Neuron (in vitro differentiated cells): ENCODE results near the gene CD300LG.

Experiments
- H2AFZ ChIP-seq: one replicate; pipeline ENCODE4 v1.6.1; 2013; ENCODE audit warnings: low read depth, mild to moderate bottlenecking, inconsistent platforms, low read length, moderate library complexity
- H3K27me3 ChIP-seq: one replicate; pipeline ENCODE4 v1.6.1; 2013; ENCODE audit warnings: low read length; ENCODE audit not compliant: insufficient read depth
- H3K36me3 ChIP-seq: one replicate; pipeline ENCODE4 v1.6.1; 2013; ENCODE audit warnings: low read length; ENCODE audit not compliant: insufficient read depth
- H3K4me1 ChIP-seq: one replicate; pipeline ENCODE4 v1.6.1; 2013; ENCODE audit warnings: low read length; ENCODE audit not compliant: insufficient read depth
- H3K4me3 ChIP-seq: 2 replicates; pipeline ENCODE4 v1.5.1; 2013; ENCODE audit warnings: mild to moderate bottlenecking, low read length, moderate library complexity
- H3K9me3 ChIP-seq: one replicate; pipeline ENCODE4 v1.6.1; 2013; ENCODE audit warnings: low read length

Gene CD300LG

DNA sequence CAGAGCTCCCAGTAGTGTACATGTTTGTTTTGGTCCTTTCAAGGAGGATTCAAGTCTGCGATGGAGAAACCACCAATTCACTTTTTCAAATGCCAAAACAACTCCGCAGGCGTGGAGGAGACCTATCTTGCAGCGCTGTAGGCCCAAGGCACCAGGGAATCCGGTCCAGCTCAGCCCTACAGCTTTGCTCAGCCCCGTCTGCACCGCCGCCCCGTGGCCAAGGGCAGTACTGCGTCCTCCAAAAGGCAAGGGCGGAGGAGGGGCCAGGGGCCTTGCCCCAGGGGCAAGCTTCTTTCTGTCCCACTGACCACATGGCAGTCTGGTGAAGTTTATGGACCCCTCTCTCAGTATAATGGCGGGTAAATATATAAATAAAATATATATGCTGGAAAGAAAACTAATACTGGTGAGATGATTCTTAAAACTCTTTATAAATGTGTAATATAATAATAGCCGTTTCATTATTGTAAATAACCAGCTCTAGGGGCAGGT, 709 bp upstream of the CD300LG start:
- no peaks in the 10 kb centered on the region for H3K9me3 ChIP-seq
- no peak overlapping the region for H2AFZ ChIP-seq
- H3K4me3 ChIP-seq: no peak overlapping the region
- no peaks in the 10 kb centered on the region for H3K4me1 ChIP-seq
- peaks cover 3% of the 10 kb centered on the region for H3K27me3 ChIP-seq
- H3K36me3 ChIP-seq: no peaks in the 10 kb centered on the region

DNA sequence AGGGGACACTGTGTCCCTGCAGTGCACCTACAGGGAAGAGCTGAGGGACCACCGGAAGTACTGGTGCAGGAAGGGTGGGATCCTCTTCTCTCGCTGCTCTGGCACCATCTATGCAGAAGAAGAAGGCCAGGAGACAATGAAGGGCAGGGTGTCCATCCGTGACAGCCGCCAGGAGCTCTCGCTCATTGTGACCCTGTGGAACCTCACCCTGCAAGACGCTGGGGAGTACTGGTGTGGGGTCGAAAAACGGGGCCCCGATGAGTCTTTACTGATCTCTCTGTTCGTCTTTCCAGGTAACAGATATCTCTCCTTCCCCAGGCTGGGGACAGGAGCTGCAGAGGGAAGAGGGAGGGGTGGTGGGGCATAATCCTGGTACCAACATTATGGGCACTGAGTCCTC, 1.6 kb downstream of the CD300LG start:
- no peaks in the 10 kb centered on the region for H3K4me1 ChIP-seq
- no peaks in the 10 kb centered on the region for H3K27me3 ChIP-seq
- H3K9me3 ChIP-seq: no peaks in the 10 kb centered on the region
- H2AFZ ChIP-seq: no peak overlapping the region
- no peak overlapping the region for H3K4me3 ChIP-seq
- no peaks in the 10 kb centered on the region for H3K36me3 ChIP-seq

DNA sequence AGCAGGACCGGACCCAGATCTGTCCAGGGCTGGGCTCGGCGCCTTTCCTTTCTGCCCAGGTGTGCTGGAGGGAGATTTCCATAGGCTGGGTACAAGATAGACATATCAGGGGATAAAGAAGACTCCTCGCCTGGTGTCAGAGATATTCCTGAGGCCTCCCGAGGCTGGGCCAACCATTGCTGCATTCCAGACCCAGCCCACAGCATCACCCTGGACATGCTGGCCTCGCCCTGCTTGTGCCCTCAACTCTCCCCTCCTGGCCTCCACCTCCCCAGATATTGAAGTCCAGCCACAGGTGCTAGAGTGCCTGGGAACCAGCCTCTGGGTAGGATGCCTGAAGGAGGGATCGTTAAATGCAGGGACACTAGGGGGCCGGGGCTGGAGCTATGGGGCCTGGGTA, 2.1 kb downstream of the CD300LG start:
- H2AFZ ChIP-seq: no peak overlapping the region
- H3K36me3 ChIP-seq: no peaks in the 10 kb centered on the region
- H3K27me3 ChIP-seq: no peaks in the 10 kb centered on the region
- H3K9me3 ChIP-seq: no peaks in the 10 kb centered on the region
- H3K4me3 ChIP-seq: no peak overlapping the region
- H3K4me1 ChIP-seq: no peaks in the 10 kb centered on the region

DNA sequence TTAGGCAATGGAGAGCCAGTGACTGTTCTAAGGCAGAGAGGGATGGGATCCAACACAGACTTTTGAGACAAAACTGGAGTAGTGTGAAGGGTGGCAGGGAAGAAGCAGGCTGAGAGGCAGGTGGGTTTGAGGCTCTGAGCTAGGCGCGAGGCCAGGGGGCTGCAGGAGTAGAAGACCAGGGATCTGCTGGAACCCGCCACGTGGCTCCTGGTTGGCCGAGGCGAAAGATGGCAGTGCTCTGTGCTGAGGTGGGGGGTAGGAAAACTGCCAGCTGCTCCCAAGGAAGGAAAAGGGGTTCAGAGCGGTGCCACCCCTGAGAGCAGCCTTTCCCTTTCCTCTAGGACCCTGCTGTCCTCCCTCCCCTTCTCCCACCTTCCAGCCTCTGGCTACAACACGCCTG, 5.6 kb downstream of the CD300LG start:
- Histone ChIP-seq H3K27me3 (peaks cover 7% of the 10 kb centered on the region), H2AFZ (no peak overlapping the region)

DNA sequence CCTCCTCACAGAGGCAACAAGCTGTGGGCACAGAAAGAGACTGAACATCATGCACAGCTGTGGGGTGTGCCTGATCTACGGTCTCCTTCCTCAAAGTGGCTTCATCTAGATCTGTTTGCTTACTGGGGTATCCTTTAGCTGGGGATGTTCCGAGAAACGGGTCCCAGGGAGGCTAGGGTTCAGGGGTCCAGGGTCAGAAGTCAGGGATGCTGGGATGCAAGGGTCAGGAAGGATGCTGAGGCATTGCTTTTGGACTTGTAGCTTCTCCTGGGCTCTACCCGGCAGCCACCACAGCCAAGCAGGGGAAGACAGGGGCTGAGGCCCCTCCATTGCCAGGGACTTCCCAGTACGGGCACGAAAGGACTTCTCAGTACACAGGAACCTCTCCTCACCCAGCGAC, 6.6 kb downstream of the CD300LG start:
- no peak overlapping the region for H3K4me3 ChIP-seq
- no peaks in the 10 kb centered on the region for H3K9me3 ChIP-seq
- H2AFZ ChIP-seq: no peak overlapping the region
- no peaks in the 10 kb centered on the region for H3K36me3 ChIP-seq
- peaks cover 7% of the 10 kb centered on the region for H3K27me3 ChIP-seq
- peaks cover 4% of the 10 kb centered on the region for H3K4me1 ChIP-seq

More for the DNA sequence above, 5.6 kb downstream of the CD300LG start:
- H3K36me3 ChIP-seq: no peaks in the 10 kb centered on the region
- H3K9me3 ChIP-seq: no peaks in the 10 kb centered on the region
- H3K4me3 ChIP-seq: no peak overlapping the region
- H3K4me1 ChIP-seq: no peaks in the 10 kb centered on the region

DNA sequence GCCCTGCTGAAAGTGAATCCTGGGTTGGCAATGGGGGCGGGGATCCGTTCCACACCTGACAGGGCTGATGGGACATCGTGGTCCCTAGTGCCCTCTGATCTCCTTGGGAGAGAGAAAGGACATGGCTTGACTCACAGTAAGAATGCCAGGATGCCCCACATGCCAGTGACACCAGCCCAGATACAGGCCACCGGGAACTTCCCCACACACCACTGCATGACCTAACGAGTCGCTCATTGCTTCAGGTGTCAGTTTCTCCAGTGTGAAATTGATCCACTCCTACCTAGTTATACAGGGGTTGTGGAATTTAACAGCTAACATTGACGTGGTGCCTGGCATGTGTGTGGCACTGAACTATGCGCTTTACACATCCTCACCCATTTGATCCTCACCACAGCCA, 7.5 kb downstream of the CD300LG start:
- H3K4me1 ChIP-seq: peaks cover 4% of the 10 kb centered on the region
- peaks cover 10% of the 10 kb centered on the region for H3K27me3 ChIP-seq
- H3K36me3 ChIP-seq: no peaks in the 10 kb centered on the region
- no peak overlapping the region for H2AFZ ChIP-seq
- no peaks in the 10 kb centered on the region for H3K9me3 ChIP-seq
- H3K4me3 ChIP-seq: no peak overlapping the region

DNA sequence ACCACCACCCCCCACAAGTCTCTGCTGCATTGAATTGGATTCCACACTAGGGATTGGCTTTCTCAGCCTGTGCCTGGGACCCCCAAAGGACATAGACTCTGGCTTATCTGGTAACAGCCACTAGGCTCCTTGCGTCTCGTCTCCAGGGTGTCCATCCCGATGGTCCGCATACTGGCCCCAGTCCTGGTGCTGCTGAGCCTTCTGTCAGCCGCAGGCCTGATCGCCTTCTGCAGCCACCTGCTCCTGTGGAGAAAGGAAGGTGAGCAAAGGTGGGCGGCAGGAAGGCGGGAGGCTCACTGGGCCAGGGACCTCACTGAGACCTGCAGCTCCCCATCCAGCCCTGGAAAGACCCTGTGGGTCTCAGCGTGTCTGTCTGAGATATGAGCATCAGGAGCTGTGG, 8.1 kb downstream of the CD300LG start:
- no peaks in the 10 kb centered on the region for H3K36me3 ChIP-seq
- peaks cover 11% of the 10 kb centered on the region for H3K27me3 ChIP-seq

DNA sequence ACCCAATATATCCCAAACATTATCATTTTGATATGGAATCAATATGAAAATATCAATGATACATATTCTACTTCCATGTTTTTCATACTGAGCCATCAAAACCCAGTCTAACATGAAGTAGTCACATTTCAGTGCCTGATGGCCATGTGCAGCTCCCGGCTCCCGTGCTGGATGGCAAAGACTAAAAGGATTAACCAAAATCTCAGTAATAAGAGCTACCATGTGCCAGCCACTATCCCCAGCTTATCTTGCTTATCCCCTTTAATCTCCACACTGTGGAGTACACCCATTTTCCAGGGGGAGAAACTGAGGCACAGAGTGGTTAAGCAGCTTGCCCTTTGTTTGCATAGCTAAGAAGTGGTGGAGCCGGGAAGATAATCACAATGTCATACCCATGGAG, 9.2 kb downstream of the CD300LG start:
- Histone ChIP-seq H3K27me3 (peaks cover 11% of the 10 kb centered on the region), H3K36me3 (no peaks in the 10 kb centered on the region), H3K4me3 (no peak overlapping the region), H3K9me3 (no peaks in the 10 kb centered on the region), H2AFZ (no peak overlapping the region), H3K4me1 (peaks cover 4% of the 10 kb centered on the region)

More for the DNA sequence above, 8.1 kb downstream of the CD300LG start:
- Histone ChIP-seq H3K9me3 (no peaks in the 10 kb centered on the region), H3K4me1 (peaks cover 4% of the 10 kb centered on the region), H2AFZ (no peak overlapping the region), H3K4me3 (no peak overlapping the region)

DNA sequence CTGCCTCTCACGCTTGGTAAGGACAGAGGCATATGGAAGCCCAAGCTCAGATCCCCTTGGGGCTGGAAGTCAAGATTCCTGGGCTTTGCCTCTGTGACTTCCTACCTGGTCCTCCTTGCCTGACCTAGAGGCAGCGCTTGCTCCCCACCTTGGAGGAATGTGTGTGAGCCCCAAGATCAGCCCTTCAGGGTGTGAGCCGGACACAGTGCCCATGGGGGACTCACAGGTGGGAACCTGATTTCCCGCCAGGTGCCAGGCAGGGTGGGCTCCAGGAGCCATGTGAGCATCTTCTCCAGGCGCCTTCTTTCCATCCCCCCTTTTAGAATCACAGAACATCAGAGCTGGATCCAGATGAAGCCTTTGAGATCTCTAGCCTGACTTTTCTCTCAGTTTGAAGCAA, 10.2 kb downstream of the CD300LG start:
- Histone ChIP-seq H3K36me3 (no peaks in the 10 kb centered on the region), H3K4me1 (peaks cover 4% of the 10 kb centered on the region), H3K27me3 (peaks cover 11% of the 10 kb centered on the region), H2AFZ (no peak overlapping the region), H3K9me3 (no peaks in the 10 kb centered on the region), H3K4me3 (no peak overlapping the region)

DNA sequence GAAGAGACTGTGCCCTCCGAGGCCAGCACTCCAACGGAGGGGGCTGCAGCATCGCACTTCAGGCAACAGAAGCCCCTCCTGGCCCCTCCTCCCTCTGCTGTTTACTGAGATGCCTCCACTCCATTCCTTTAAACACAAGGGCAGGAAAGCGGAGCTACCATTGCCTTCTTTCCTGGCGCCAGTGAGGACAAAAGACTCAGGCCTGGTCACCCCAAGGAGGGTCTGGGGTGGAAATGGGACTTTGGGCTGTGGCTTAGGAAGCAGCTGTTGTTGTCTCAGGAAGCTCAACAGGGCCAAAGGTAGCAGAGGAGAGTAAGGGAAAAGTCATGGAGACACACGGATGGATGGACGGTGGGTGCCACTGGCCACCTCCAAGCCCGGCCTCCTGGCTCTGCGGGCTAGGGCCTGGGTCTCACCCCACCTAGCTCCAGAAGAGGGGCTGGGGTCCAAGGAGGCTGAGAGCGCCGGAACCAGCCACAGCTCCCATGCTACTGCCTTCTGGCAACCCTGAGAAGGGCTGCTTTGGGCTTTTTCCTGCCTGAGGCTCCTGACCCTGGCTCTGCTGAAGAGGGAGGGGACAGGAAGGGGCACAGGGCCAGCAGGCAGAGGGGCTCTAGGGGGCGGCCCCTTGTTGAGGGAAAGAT, 11.1 kb downstream of the CD300LG start:
- Histone ChIP-seq H3K4me1 (peaks cover 4% of the 10 kb centered on the region), H2AFZ (no peak overlapping the region), H3K4me3 (no peak overlapping the region), H3K36me3 (no peaks in the 10 kb centered on the region), H3K9me3 (no peaks in the 10 kb centered on the region), H3K27me3 (peaks cover 11% of the 10 kb centered on the region)

DNA sequence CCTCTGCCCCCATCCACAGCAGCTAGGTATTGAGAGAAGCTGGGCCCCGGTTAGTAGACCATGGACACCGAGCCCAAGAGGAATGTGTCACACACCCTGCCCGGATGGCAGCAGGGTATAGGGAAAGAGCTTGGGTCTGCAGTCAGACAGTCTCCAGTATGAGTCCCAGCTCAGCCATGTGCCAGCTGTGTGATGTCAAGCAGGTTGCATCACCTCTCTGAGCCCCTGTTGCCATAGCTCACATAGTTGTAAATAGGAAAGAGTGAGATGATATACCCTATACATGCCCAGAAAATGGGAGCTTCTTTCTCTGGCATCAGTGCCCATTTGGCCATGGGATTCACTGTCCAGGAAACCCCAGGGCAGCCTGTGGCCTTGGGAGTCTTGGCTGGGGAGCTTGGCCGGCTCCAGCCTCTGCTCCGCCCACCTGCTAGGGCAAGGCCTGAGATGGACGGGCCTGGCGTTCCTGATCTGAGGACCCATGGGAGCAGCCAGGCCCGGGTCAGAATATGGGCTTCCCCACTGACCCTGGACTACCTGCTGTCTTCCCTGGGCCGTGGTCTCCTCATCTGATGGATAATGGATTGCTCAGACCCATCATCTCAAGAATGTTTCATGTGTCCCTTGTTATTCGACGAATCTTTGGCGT, 13.2 kb downstream of the CD300LG start:
- Histone ChIP-seq H2AFZ (no peak overlapping the region), H3K36me3 (no peaks in the 10 kb centered on the region), H3K9me3 (no peaks in the 10 kb centered on the region), H3K4me1 (peaks cover 15% of the 10 kb centered on the region), H3K27me3 (peaks cover 4% of the 10 kb centered on the region), H3K4me3 (no peak overlapping the region)

DNA sequence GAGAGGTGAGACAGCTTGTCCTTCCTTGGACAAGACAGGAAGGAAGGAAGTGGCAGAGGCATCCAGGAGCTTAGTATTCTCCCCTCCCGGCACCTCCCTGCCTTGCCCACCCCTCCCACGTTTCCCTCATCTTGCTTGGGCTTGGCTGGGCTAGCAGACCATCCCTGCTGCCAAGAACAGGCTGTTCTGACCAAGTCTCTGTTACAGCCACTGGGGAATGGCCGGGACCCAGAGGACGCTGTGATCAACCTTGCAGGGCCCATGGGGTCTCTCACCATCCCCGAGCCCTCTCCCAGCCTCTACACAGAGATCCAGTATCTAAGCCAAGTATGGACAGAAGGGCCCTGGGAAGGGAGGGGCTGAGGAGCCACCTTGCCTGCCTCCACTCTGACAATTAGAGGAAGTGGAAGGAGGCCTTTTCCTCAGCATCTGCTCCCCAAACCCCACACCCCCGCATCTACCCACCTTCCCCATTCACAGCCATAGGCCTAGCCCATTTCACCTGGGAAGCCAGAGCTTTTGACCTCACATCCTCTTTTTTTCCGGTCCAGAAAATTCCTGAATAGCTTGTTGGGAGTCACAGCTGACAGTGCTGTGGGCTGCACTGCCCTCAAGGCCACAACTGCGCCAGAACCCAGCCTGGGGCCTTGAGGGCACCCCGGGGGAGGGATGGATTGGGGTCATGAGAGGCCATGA, 14.1 kb downstream of the CD300LG start:
- no peak overlapping the region for H3K4me3 ChIP-seq
- H2AFZ ChIP-seq: no peak overlapping the region
- H3K9me3 ChIP-seq: no peaks in the 10 kb centered on the region
- peaks cover 4% of the 10 kb centered on the region for H3K27me3 ChIP-seq
- no peaks in the 10 kb centered on the region for H3K36me3 ChIP-seq
- H3K4me1 ChIP-seq: peaks cover 15% of the 10 kb centered on the region

DNA sequence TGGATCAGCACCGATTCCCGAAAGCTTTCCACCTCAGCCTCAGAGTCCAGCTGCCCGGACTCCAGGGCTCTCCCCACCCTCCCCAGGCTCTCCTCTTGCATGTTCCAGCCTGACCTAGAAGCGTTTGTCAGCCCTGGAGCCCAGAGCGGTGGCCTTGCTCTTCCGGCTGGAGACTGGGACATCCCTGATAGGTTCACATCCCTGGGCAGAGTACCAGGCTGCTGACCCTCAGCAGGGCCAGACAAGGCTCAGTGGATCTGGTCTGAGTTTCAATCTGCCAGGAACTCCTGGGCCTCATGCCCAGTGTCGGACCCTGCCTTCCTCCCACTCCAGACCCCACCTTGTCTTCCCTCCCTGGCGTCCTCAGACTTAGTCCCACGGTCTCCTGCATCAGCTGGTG, 15.0 kb downstream of the CD300LG start:
- Histone ChIP-seq H3K9me3 (no peaks in the 10 kb centered on the region), H3K4me3 (no peak overlapping the region), H3K27me3 (peaks cover 4% of the 10 kb centered on the region), H3K36me3 (no peaks in the 10 kb centered on the region), H3K4me1 (peaks cover 15% of the 10 kb centered on the region), H2AFZ (no peak overlapping the region)
